ENCODE measurements around the gene ETS1. TPM values are rescaled to one million over a fixed set of nuclear protein-coding genes. Genes with fewer than 3 reads are reported as not detected.
"Not testable (repeated sequence)": the region's sequence is repeated elsewhere in the genome, so short reads cannot be mapped to it uniquely, and the experiment has no call there.

ETS1 gene
- total and polyA plus RNA-seq, 10 donors, result 58.1 to 455 (median 352) TPM

DNA sequence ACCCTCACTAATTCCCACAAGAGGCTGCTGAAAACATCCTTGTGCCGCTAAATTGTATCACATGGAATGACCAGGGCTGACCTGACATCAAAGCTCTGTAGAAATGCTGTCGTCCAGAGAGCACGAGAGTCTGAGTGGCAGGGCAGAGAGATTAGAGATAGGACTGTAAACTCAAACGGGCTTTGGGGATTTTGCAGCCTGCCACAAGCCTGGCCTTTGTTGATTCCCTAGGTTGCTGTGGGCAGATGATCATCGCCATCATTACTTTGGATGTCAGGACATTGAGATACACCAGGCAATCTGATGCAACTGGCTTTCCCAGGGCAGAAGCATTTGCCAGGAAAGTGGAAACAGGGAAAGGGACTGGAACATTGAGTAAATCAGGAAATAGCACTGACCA is 131.6 kb downstream of the ETS1 start:
- no peak for TF ChIP-seq POLR2A (IDR thresholded peaks at IDR 0.05)
- TF ChIP-seq POLR2AphosphoS5 (IDR thresholded peaks at IDR 0.05), result peak in 2 of 3 donors; percentile 21 to 81
- TF ChIP-seq, protein P1, sequence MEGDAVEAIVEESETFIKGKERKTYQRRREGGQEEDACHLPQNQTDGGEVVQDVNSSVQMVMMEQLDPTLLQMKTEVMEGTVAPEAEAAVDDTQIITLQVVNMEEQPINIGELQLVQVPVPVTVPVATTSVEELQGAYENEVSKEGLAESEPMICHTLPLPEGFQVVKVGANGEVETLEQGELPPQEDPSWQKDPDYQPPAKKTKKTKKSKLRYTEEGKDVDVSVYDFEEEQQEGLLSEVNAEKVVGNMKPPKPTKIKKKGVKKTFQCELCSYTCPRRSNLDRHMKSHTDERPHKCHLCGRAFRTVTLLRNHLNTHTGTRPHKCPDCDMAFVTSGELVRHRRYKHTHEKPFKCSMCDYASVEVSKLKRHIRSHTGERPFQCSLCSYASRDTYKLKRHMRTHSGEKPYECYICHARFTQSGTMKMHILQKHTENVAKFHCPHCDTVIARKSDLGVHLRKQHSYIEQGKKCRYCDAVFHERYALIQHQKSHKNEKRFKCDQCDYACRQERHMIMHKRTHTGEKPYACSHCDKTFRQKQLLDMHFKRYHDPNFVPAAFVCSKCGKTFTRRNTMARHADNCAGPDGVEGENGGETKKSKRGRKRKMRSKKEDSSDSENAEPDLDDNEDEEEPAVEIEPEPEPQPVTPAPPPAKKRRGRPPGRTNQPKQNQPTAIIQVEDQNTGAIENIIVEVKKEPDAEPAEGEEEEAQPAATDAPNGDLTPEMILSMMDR (IDR thresholded peaks at IDR 0.05 in 8 of 11, conservative IDR thresholded peaks at IDR 0.05 in 3 of 11), result no peak
- Histone ChIP-seq H3K4me3 (no peak overlapping the region), H3K4me1 (peaks cover 3 to 79% (median 27%) of the 10 kb centered on the region in 6 donors), H3K27me3 (replicated peaks in 1 of 7) (no peaks in the 10 kb centered on the region), H3K9me3 (no peaks in the 10 kb centered on the region), H3K36me3 (peaks cover 6 to 64% (median 44%) of the 10 kb centered on the region in 6 donors), H3K27ac (peak overlapping the region in 6 of 8 donors; percentile 12 to 95 (median 42))
- intact Hi-C loops (cut with DNase I; ENCODE audit: low total_unique reads), result no loop called here
- 74 to 91% (median 86%) methylated on average over 5 of the region's 5 CpGs for WGBS, 5 donors
- no peak for DNase-seq

DNA sequence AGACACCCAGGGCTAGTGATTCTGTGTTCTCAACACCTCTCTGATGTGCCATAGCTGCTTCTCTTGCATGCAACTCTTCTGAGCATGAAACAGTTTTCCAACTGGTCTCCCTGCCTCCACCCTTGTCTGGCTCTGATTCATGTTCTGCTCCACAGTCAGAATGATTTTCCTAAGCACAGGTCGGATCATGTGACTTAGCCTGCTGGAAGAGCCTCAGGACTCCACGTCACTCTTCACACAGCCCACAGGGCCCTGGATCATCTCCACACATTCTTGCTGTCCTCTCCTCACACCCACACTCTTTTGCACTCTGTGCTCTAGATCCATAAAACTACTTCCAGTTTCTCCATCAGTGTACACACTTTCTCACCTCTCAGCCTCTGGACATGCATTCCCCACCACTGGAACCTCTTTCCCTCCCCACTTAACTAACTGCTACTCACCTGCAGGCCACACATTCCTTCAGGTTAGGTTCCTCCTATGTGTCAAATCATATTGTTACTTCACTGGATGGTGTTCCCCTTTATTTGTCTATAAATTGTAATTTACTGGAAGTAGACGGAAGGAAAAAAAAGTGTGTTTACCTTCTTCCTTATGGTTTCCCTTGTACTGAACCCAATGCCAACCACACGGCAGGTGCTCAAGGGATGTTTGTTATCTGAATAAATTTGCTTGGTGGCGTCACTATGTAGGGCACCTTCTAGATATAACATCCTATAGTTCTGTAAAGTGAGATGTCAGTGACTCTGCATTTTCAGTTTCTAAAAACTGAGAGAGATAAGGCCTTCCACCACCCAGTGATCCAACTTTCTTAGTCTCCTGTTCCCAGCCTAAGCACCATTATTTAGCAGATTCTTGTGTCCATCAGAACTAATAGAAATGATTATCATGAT is 133.7 kb downstream of the ETS1 start:
- TF ChIP-seq POLR2AphosphoS5 (IDR thresholded peaks at IDR 0.05) (peak in 2 of 3 donors; percentile 21 to 70), POLR2A (IDR thresholded peaks at IDR 0.05) (no peak)
- Histone ChIP-seq H3K36me3 (peaks cover 3 to 43% (median 27%) of the 10 kb centered on the region in 6 donors), H3K4me3 (no peak overlapping the region), H3K27me3 (replicated peaks in 1 of 7) (no peaks in the 10 kb centered on the region), H3K9me3 (no peaks in the 10 kb centered on the region), H3K4me1 (peaks cover 0 to 71% (median 15%) of the 10 kb centered on the region in 6 donors), H3K27ac (peak overlapping the region in 6 of 8 donors; percentile 16 to 95 (median 38))
- WGBS, 5 donors, result 75 to 91% (median 85%) methylated on average over 5 of the region's 5 CpGs
- intact Hi-C loops (cut with DNase I; ENCODE audit: low total_unique reads), result no loop called here
- no peak for DNase-seq

DNA sequence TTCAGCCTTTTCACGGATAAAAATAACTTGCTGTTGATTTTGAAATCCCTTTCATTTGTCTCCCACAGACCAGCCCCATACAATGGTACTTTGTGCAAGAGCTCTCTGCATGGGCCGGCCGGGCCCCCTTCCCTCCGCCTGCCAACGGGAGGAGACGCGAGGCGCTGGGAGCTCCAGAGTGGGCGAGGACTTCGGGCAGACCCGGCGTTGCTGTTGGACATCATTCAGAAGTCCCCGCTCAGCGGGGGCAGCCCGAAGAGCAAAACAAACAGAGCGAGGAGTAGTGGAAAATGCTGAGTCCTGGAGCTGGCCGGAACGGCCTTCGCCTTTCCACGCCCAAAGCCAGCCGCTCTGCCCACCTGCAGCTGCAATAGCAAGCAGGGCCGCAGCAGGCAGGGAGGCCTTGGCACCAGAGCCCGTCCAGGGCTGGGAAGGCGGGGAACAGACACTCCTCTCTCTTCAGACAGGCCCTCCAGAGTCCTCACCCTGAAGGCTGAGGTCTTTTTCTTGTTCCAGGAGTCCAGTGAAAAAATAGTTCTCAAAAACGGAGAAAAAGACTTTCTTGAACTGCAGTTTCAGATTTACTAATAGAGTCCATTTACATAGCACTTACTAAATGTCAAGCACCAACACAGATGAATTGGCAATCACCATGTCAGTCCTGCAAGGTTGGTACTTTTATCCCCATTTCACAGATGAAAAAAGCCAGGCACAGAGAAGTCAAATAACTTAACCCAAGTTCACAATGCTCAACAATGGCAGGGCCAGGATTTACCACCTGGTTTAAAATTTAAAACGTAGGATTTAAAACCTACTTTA is 135.5 kb downstream of the ETS1 start:
- Histone ChIP-seq H3K27ac (peak overlapping the region in 7 of 8 donors; percentile 9 to 95 (median 51)), H3K9me3 (no peaks in the 10 kb centered on the region), H3K4me3 (peak overlapping the region in 1 of 8 donors; percentile 10), H3K4me1 (peaks cover 0 to 53% (median 7%) of the 10 kb centered on the region in 6 donors), H3K36me3 (peaks cover 0 to 24% (median 10%) of the 10 kb centered on the region in 6 donors), H3K27me3 (replicated peaks in 1 of 7) (no peaks in the 10 kb centered on the region)
- peak; percentile 70 for DNase-seq
- 65 to 86% (median 79%) methylated on average over 26 of the region's 26 CpGs for WGBS, 5 donors
- TF ChIP-seq POLR2AphosphoS5 (IDR thresholded peaks at IDR 0.05), result peak in 2 of 3 donors; percentile 52 to 77
- TF ChIP-seq, protein P1 (IDR thresholded peaks at IDR 0.05 in 8 of 11, conservative IDR thresholded peaks at IDR 0.05 in 3 of 11), result no peak
- intact Hi-C loops (cut with DNase I; ENCODE audit: low total_unique reads), result no loop called here

DNA sequence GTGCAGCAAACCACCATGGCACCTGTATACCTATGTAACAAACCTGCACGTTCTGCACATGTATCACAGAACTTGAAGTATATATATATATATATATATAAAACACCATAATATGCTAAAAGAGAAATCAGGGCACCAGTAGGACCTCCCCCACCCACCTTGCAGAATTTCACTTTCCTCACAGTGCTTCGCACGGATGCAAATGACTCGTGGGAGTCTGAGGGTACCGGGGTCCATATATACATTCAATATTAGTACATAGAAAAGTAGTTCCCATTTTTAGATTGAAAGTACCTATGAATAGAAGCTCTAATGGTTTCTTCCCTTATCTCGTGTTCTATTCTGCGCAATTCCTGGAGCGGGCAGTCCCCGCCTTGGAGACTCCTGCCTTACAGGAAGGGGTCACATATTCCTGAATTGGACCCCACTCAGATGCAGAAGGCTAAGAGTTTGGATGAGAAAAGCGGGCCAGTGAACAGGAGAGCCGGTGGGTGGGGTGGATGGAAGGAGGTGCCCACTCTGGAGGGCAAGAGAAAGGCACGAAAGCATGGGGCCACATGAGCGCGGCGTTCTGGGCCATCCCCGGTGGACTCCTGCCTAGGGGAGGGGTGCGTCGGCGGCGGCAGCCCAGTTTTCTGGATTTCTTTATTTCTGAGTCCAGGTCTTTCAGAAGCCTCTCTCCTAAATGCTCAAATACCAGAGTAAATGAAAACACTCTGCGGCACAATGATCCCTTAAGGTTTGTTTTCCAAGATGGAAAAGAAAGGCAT is 136.3 kb downstream of the ETS1 start:
- 86 to 93% (median 87%) methylated on average over 20 to 21 of the region's 21 CpGs for WGBS, 5 donors
- DNase-seq, result no peak
- Histone ChIP-seq H3K27ac (peak overlapping the region in 6 of 8 donors; percentile 9 to 95 (median 43)), H3K4me3 (peak overlapping the region in 1 of 8 donors; percentile 10), H3K4me1 (peaks cover 0 to 45% (median 7%) of the 10 kb centered on the region in 6 donors), H3K36me3 (peaks cover 0 to 17% (median 2%) of the 10 kb centered on the region in 6 donors), H3K27me3 (replicated peaks in 1 of 7) (no peaks in the 10 kb centered on the region), H3K9me3 (peaks cover 0 to under 1% (median 0%) of the 10 kb centered on the region in 8 donors)
- intact Hi-C loops (cut with DNase I; ENCODE audit: low total_unique reads), result no loop called here
- no peak for TF ChIP-seq POLR2AphosphoS5 (IDR thresholded peaks at IDR 0.05)

DNA sequence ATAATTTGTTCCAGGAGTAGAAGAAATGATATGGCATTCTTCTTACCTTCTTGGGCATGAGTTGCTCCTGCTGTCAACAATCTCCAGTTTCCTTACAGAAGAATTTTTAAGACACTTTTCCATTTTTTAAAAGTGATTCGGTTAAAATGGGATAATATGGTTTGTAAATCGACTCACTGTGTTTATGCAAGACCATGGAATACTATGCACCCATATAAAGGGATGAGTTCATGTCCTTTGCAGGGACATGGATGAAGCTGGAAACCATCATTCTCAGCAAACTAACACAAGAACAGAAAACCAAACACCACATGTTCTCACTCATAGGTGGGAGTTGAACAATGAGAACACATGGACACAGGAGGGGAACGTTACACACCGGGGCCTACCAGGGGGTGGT is 136.9 kb downstream of the ETS1 start:
- intact Hi-C loops (cut with DNase I; ENCODE audit: low total_unique reads), result not testable (repeated sequence)

More for the DNA sequence above, 136.9 kb downstream of the ETS1 start:
- H3K9me3 ChIP-seq; H3K27ac ChIP-seq; H3K27me3 ChIP-seq (replicated peaks in 1 of 7); H3K4me3 ChIP-seq; DNase-seq: not testable (repeated sequence)
- peaks cover 0 to 40% (median 7%) of the 10 kb centered on the region in 6 donors for H3K4me1 ChIP-seq
- WGBS, 5 donors, result 71 to 96% (median 96%) methylated on average over 4 of the region's 4 CpGs
- peaks cover 0 to 10% (median 0%) of the 10 kb centered on the region in 6 donors for H3K36me3 ChIP-seq
